ENCODE measurements around the gene SPPL2C.

SPPL2C gene

DNA sequence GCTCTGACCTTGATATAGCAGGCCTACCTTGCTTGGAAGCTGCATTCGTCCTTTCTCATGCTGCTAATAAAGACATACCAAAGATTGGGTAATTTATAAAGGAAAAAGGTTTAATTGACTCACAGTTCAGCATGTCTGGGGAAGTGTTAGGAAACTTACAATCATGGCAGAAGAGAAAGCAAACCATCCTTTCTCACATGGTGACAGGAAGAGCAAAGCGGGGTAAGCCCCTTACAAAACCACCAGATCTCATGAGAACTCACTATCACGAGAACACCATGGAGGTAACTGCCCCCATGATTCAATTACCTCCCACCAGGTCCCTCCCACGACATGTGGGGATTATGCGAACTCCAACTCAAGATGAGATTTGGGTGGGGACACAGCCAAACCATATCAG lies 43.7 kb downstream of the SPPL2C start:
- DNase-seq: no peak

- no peak for DNase-seq
Observed at GRCh38 chr17:45889579-45889978, 44.9 kb downstream of the SPPL2C start.

DNA sequence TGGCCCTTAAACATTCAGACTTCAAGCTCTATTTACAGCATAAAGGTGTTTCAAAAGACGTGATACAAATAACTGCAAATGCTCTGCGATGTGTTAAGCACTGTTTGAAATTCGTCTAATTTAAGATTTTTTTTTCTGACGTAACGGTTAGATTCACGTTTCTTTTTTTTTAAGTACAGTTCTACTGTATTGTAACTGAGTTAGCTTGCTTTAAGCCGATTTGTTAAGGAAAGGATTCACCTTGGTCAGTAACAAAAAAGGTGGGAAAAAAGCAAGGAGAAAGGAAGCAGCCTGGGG lies 49.0 kb downstream of the SPPL2C start:
- DNase-seq: no peak

- DNase-seq: peak; percentile 62 to 76
Observed at GRCh38 chr17:45894022-45894784, 49.5 kb downstream of the SPPL2C start, which contains the start of gene MAPT. Gene MAPT (plus strand): TSS chr17:45894554. CDS start chr17:45962338, 67,784 bp downstream.

DNA sequence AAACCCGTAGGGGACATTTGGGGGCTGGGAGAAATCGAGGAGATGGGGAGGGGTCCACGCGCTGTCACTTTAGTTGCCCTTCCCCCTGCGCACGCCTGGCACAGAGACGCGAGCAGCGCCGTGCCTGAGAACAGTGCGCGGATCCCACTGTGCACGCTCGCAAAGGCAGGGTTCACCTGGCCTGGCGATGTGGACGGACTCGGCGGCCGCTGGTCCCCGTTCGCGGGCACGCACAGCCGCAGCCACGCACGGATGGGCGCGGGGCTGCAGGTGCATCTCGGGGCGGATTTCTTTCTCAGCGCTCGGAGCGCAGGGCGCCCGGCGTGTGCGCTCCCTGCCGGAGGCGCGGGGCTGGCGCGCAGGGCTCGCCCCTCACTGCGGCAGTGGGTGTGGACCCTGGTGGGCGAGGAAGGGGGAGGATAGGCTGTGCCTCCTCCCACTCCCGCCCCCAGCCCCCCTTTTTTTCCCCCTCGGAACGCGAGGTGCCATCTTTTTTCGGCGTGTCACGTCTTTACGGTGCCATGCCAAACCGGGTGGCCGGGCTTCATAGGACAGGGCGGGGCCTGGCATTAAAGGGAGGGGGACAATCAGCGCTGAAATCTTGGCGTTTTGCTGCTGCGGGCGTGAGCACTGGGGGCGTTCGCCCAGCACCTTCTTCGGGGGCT lies 50.8 kb downstream of the SPPL2C start:
- no peak for DNase-seq

DNA sequence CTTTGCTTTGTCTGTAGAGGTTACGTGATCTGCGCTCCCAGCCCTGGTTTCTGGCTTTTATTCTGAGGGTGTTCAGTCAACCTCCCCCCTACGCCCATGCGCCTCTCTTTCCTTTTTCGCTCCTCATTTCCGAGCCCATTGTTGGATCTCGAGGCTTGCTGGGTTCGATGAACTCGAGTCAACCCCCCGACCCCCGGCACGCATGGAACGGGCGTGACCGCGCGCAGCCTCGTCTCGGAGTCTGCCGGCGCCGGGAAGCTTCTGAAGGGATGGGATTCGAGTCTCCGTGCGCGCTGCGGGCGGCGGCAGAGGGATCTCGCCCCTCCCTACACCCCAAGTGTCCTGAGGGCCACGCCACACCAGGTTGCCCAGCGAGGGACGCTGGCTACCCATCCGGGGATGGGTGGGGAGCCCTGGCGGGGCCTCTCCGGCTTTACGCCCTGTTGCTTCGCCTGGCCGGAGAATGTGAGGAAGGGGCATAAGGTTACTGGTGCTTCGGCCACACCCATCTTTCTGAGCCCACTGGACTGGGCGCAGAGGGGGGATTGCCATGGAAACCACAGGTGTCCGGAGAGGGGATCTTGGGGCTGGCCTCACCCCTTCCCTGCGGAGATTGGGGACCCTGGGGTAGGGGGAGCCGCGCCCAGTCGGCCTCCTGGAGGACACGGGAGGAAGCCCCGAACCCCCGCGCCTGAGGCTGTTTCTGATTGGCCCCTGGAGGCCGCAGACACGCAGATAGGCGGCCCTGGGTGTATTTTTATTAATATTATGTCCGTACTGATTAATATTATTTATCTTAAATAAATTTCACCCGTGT lies 51.5 kb downstream of the SPPL2C start:
- DNase-seq: no peak
